Measurements from ENCODE around the gene C1GALT1C1.

GRCh38 chrX:120672841-120673530 lies 43.1 kb upstream of the C1GALT1C1 start:
- no peak for TF ChIP-seq CTCF (IDR thresholded peaks at IDR 0.05; ENCODE audit: insufficient read depth, low read length)
- TF ChIP-seq SPI1 (IDR thresholded peaks at IDR 0.05; ENCODE audit: borderline replicate concordance, low read depth), result no peak
